Measurements from ENCODE around the gene POLR3C. TPM values are rescaled to one million over a fixed set of nuclear protein-coding genes. Genes with fewer than 3 reads are reported as not detected.

POLR3C gene
- total and polyA plus RNA-seq, 2 of the 13 experiments (the other 11 are each of a cell fraction or from before 2014, with no cell fraction given), result 15.5 to 24.3 TPM

GRCh38 chr1:145845514-145846161 lies 21.6 kb downstream of the POLR3C start, which contains the start of gene NUDT17 (continued):
- TF ChIP-seq PRDM4 (CRISPR knock-in tag; IDR thresholded peaks at IDR 0.05; ENCODE audit: borderline replicate concordance) (no peak), ZSCAN21 (CRISPR knock-in tag; IDR thresholded peaks at IDR 0.05; ENCODE audit: borderline replicate concordance) (0 out of 2 replicates have a peak, but pooled peaks have one; percentile 33), GPN1 (CRISPR knock-in tag; IDR thresholded peaks at IDR 0.05; ENCODE audit: borderline replicate concordance) (no peak), ZBTB7A (CRISPR knock-in tag; IDR thresholded peaks at IDR 0.05) (0 out of 2 replicates have a peak, but pooled peaks have one; percentile 22), ZFP90 (CRISPR knock-in tag; IDR thresholded peaks at IDR 0.05; ENCODE audit: borderline replicate concordance) (no peak; the same call in 1 of the 2 replicates), ZNF138 (CRISPR knock-in tag; IDR thresholded peaks at IDR 0.05; ENCODE audit: low read depth) (peak; percentile 68; the same call in 1 of the 2 replicates), KLF9 (CRISPR knock-in tag; IDR thresholded peaks at IDR 0.05; ENCODE audit: low read depth) (no peak), DRAP1 (CRISPR knock-in tag; IDR thresholded peaks at IDR 0.05) (no peak), MAFF (IDR thresholded peaks at IDR 0.05; ENCODE audit: low read depth, low read length) (no peak), KLF11 (CRISPR knock-in tag; IDR thresholded peaks at IDR 0.05) (no peak), AHR (CRISPR knock-in tag; IDR thresholded peaks at IDR 0.05) (no peak), SRY (CRISPR knock-in tag; IDR thresholded peaks at IDR 0.05) (peak; percentile 47; the same call in 1 of the 2 replicates), SMARCE1 (IDR thresholded peaks at IDR 0.05; ENCODE audit: borderline replicate concordance) (no peak), NR2F2 (IDR thresholded peaks at IDR 0.05; ENCODE audit: borderline replicate concordance, low read depth) (no peak), ZNF83 (CRISPR knock-in tag; IDR thresholded peaks at IDR 0.05; ENCODE audit: borderline replicate concordance) (no peak), ARNT (IDR thresholded peaks at IDR 0.05) (no peak), PHF5A (CRISPR knock-in tag; IDR thresholded peaks at IDR 0.05; ENCODE audit: low read depth, unreplicated experiment) (no peak), SATB2 (CRISPR knock-in tag; IDR thresholded peaks at IDR 0.05) (0 out of 2 replicates have a peak, but pooled peaks have one; percentile 41), IKZF1 (IDR thresholded peaks at IDR 0.05) (no peak), HOXA3 (CRISPR knock-in tag; IDR thresholded peaks at IDR 0.05) (peak; percentile 49), MYNN (CRISPR knock-in tag; IDR thresholded peaks at IDR 0.05; ENCODE audit: low read depth) (no peak), THAP11 (CRISPR knock-in tag; IDR thresholded peaks at IDR 0.05) (no peak), ATM (IDR thresholded peaks at IDR 0.05; ENCODE audit: borderline replicate concordance) (no peak), RBFOX2 (IDR thresholded peaks at IDR 0.05; ENCODE audit: low read depth, low read length) (peak; percentile 76), ZNF878 (CRISPR knock-in tag; IDR thresholded peaks at IDR 0.05) (no peak; the same call in 1 of the 2 replicates), NR2F6 (IDR thresholded peaks at IDR 0.05) (no peak), NR2F6 (CRISPR knock-in tag; IDR thresholded peaks at IDR 0.05) (peak; percentile 36; the same call in 1 of the 2 replicates), SOX5 (CRISPR knock-in tag; IDR thresholded peaks at IDR 0.05; ENCODE audit: borderline replicate concordance) (0 out of 2 replicates have a peak, but pooled peaks have one; percentile 9), TEAD2 (CRISPR knock-in tag; IDR thresholded peaks at IDR 0.05) (no peak), EP300 (IDR thresholded peaks at IDR 0.05; ENCODE audit: low read depth in 2 of 2, low read length in 2 of 2) (no peak), EP300 (CRISPR knock-in tag; IDR thresholded peaks at IDR 0.05; ENCODE audit: borderline replicate concordance) (no peak), XRCC5 (optimal IDR thresholded peaks at IDR 0.05; ENCODE audit: low read length) (peak; percentile 60)
